WI38 (cell line): ENCODE measurements around the gene RPL19.

Experiments
- H3K4me3 ChIP-seq: 2 replicates; pipeline ENCODE4 v1.5.1; 2011; ENCODE audit warnings: low read depth, mild to moderate bottlenecking, control low read depth, low read length
- TF ChIP-seq, protein P1 (sequence below): IDR thresholded peaks from 2 replicates; pipeline ENCODE4 v1.5.1; 2012; ENCODE audit warnings: low read depth, mild to moderate bottlenecking, control low read depth, low read length

The RPL19 gene

DNA sequence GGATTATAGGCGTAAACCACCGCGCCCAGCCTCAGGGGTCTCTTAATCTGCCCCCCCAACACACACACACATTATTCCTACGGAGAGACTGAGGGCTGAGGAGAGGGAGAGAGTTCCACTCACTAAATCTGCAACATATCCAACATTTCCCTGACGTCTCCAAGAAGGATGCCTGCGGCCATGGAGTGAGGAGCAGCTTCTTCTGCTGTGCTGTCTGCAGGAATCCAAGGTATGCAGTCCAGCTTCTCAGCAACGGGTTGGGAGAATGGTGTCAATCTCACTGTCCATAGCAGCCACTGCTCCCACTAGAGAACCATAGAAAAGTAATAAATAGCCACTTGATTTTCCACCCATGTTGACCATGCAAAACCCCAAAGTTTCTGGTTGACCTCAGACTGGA, 43.6 kb upstream of the RPL19 start:
- TF ChIP-seq, protein P1, sequence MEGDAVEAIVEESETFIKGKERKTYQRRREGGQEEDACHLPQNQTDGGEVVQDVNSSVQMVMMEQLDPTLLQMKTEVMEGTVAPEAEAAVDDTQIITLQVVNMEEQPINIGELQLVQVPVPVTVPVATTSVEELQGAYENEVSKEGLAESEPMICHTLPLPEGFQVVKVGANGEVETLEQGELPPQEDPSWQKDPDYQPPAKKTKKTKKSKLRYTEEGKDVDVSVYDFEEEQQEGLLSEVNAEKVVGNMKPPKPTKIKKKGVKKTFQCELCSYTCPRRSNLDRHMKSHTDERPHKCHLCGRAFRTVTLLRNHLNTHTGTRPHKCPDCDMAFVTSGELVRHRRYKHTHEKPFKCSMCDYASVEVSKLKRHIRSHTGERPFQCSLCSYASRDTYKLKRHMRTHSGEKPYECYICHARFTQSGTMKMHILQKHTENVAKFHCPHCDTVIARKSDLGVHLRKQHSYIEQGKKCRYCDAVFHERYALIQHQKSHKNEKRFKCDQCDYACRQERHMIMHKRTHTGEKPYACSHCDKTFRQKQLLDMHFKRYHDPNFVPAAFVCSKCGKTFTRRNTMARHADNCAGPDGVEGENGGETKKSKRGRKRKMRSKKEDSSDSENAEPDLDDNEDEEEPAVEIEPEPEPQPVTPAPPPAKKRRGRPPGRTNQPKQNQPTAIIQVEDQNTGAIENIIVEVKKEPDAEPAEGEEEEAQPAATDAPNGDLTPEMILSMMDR = no peak
- H3K4me3 ChIP-seq = no peak overlapping the region

DNA sequence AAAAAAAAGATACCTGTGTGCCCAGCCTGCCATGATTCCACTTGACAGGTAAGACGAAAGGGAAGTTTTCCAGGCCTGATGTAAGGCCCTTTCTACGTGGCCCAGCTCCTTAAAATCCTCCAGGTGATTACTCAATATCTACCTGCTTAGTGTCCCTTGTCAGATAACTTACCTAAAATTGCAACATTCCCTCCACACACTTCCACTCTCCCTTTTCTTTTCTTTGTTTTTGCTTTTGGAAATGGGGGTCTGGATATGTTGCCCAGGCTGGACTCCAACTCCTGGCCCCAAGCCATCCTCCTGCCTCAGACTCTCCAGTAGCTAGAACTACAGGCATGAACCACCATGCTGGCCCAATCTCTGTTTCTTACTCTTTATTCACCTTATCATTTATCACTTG, 41.5 kb upstream of the RPL19 start:
- no peak overlapping the region for H3K4me3 ChIP-seq
- TF ChIP-seq, protein P1 = no peak

GRCh38 chr17:39161962-39162361, 38.1 kb upstream of the RPL19 start:
- TF ChIP-seq, protein P1 = no peak
- H3K4me3 ChIP-seq = no peak overlapping the region

DNA sequence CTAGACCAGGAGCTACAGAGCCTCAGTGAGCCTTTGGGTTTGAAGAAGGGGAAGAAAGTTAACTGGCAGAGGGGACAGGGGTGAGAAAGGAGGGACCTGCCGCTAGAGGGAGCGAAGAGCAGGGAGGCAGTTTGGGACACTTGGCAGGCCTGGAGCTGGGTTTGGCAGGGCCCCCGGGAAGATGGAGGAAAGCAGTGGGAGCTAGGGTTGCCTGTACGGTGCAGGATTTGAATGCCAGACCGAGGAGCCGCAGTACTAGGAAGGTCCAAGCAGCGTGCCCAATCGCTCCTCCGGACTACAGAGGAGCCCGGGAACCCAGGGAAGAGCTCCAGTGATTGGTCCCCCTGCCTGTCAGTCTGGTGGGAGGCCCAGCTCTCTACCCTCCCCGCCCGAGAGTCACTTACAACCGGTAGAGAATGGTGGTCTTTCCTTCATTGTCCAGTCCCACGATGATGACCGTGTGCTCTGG, 35.4 kb upstream of the RPL19 start:
- TF ChIP-seq, protein P1 = peak; percentile 94
- H3K4me3 ChIP-seq = peak overlapping the region; percentile 58

DNA sequence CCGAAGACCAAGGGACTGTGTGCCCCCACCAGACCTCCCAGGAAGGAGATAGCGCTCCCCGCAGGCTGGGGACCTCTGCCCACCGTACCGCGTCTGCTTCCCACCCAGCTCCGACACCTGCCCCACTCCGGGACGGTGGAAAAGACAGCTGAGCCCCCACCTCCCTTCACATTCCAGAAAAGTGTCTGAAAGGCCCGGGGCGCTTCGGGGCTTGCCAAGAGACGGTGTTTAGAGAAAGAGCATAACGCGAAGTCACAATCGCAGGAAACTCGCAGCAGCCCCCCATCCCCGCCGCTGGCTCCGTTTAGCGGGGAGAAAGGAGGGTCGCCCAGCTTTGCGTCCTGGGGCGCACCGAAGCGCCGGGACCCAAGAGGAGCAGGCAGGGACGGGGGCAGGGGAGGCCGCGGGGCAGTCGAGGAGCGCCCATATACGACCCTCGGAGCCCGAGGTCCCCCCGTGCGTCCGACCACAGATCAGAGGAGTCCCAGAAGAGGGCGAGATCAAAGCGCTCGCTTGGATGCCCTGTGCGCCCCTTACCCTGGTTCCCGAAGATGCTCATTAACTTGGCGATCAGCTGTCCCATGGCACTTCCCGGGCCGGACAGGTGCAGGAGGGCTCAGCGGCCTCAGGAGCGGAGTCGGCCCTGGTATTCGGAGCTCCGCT, 34.8 kb upstream of the RPL19 start:
- TF ChIP-seq, protein P1 = no peak

DNA sequence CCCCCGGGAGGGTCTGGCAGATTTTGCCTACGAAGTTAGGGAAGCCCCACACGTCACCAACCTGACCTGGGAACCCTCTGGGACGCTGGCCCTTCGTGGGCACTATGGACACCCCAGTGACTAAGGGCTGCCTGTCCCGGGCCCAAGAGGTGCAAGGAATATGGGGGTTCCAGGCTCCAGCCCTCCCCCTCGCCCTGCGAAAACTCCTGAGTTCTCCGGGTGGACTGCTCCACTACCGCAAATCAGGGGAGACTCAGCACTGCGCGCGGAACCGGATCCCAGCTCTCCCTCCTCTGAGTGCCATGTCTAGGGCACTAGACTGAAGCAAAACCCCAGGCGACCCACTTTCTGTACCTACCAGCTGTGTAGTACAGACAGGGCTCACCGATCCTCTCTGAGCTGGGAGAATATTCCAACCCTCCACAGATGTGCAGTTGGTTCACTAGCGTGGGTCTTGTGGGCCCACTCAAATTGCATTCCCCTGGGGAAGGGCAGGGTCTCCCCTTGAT, 34.2 kb upstream of the RPL19 start, which contains the start of gene ARL5C:
TSS of gene ARL5C (minus strand) at position 321 of the 509 bp plus-strand sequence. CDS start 401 bp downstream, outside the sequence.
- H3K4me3 ChIP-seq = peak within 1 kb of the TSS; percentile 58
- TF ChIP-seq, protein P1 = no peak

More for the DNA sequence above, 34.8 kb upstream of the RPL19 start:
- peak overlapping the region; percentile 58 for H3K4me3 ChIP-seq

DNA sequence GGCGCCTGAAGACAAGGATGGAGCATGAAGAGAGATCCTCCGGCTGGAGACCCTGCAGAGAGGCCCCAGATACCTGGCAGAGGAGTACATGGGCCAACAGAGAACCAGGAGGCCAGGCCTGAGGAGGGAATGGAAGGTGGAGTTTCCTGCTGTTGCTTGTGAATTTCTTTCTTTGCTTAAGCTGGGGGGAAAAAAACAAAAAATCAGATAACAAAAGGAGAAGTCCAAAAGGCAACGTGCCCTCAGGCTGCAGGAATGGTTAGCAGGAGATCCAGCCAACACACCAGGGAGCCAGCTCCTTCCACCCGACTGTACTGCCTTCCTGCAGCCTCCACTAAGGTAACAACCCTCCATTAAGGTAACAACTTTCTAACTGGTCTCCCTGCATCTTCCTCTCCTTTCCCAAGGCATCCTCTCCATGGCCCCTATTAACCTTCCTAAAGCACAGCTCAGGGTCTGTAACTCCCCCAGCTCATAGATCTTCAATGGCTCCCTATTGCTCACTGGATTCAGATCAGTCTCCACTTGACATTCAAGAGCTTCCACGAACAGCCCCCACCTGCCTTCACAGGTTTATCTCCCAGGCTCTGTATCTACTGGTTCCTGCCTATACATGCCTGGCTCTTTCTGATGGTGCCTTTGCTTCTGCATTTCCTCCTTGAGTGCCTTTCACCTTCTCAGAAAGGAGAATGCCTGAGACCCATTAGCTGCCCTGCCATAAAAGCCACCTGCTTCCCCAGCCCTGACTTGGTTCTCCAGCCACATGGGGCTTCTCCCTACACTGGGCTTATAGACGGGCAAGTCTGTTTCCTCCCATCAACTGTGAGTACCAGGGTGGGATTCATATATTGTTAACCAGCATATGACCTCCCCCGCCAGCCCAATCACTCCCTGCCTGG, 33.4 kb upstream of the RPL19 start:
- no peak overlapping the region for H3K4me3 ChIP-seq
- TF ChIP-seq, protein P1 = no peak
